H1 (cell line): ENCODE results near the gene FREM1. TPM values are rescaled to one million over a fixed set of nuclear protein-coding genes. Genes with fewer than 3 reads are reported as not detected.

Experiments used
- GTF2F1 ChIP-seq: IDR thresholded peaks from 2 replicates; pipeline ENCODE4 v1.6.1; 2012; ENCODE audit warnings: low read depth, low read length, improper control_type of control experiment, borderline replicate concordance
- polyA plus RNA-seq, 7 experiments: library from polyadenylated mRNA; depleted of rRNA in 3 of 7; stranded (reverse) in 5 of 7; unstranded in 2 of 7; fragments of >200 nt in 5 of 7; fragments of 200-250 nt in 2 of 7; gene quantifications; 1 replicate in 5 of 7; 2 replicates in 1 of 7; 4 replicates in 1 of 7; pipeline versions ENCODE4 v1.2.1 to v1.2.3, GENCODE V29; 2011 to 2013; ENCODE audit warnings: missing spikeins in 2 of 7, mixed read lengths in 2 of 7
- total RNA-seq: library from RNA; stranded (reverse); fragmentation: NEBNext Ultra II Directional; extraction: Animal tissue kit (Norgen Biotek cat#: 25700); gene quantifications from 2 replicates; pipeline ENCODE4 v1.2.1, GENCODE V29; 2021

FREM1 gene
- total and polyA plus RNA-seq, 2 of the 8 experiments (the other 6 are each of a cell fraction or from before 2014, with no cell fraction given) = 2.6 to 3.1 TPM

GRCh38 chr9:14939378-14939777 lies 29.1 kb upstream of the FREM1 start (continued):
- no peak for TF ChIP-seq GTF2F1
